Tibial nerve (tissue), 4 donors: ENCODE results near the gene ZNRF3.

ENCODE experiments used
- EP300 ChIP-seq, 2 donors: sonication (generic); formaldehyde crosslinking; IDR thresholded peaks; one replicate each; pipeline ENCODE4 v1.6.1; 2017; ENCODE audit warnings: antibody characterized with exemption in 2 of 2, mild to moderate bottlenecking in 1 of 2
- POLR2A ChIP-seq, 2 donors: fragments of 450-650 bp; IDR thresholded peaks; one replicate each; pipeline ENCODE4 v1.6.1; 2017; ENCODE audit warnings: antibody characterized with exemption in 2 of 2, mild to moderate bottlenecking in 2 of 2, moderate library complexity in 2 of 2
- TF ChIP-seq, protein P1 (sequence below), 5 experiments: fragments of 200-600 bp in 3 of 5; fragments of 450-650 bp in 2 of 5; sonication (generic) in 3 of 5; IDR thresholded peaks; one replicate each; pipeline ENCODE4 v1.5.1; 2016 to 2019; ENCODE audit warnings: antibody characterized with exemption in 5 of 5, mild to moderate bottlenecking in 3 of 5, moderate library complexity in 2 of 5

DNA sequence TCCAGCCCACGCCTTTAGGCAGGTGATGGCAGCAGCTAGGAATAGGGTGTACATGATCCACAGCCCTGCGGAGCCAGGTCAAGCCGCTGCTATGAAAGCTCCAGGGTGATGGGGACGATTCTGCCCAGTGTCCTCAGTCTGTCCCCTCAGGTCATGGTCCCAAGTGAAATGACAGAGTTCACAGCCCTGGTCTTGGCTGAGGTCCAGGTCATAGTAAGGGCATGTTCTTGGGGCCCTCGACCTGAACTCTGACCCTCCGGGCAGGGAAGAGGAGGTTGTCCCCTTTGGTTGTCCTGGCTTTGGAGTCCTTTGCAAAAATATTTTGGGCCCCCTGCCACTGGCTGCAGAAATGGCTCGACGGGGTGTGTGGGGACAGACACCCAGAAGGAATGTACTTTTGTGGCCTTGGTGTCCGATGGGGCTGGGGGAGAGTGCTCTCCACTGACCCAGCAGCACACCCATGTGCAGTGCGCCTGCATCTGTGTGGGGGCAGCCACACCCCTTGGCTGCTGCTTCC is 170.9 kb downstream of the ZNRF3 start:
- no peak for TF ChIP-seq POLR2A (IDR thresholded peaks at IDR 0.05)
- TF ChIP-seq, protein P1, sequence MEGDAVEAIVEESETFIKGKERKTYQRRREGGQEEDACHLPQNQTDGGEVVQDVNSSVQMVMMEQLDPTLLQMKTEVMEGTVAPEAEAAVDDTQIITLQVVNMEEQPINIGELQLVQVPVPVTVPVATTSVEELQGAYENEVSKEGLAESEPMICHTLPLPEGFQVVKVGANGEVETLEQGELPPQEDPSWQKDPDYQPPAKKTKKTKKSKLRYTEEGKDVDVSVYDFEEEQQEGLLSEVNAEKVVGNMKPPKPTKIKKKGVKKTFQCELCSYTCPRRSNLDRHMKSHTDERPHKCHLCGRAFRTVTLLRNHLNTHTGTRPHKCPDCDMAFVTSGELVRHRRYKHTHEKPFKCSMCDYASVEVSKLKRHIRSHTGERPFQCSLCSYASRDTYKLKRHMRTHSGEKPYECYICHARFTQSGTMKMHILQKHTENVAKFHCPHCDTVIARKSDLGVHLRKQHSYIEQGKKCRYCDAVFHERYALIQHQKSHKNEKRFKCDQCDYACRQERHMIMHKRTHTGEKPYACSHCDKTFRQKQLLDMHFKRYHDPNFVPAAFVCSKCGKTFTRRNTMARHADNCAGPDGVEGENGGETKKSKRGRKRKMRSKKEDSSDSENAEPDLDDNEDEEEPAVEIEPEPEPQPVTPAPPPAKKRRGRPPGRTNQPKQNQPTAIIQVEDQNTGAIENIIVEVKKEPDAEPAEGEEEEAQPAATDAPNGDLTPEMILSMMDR (IDR thresholded peaks at IDR 0.05) = no peak
- TF ChIP-seq EP300 (IDR thresholded peaks at IDR 0.05) = no peak
